A549 treated with GW870086 at 1 μM for 4 hours (cell line): Measurements from ENCODE around the gene GPR65. TPM values are rescaled to one million over a fixed set of nuclear protein-coding genes. Genes with fewer than 3 reads are reported as not detected.

Experiments
- total RNA-seq: library from RNA; stranded (reverse); fragments of 200-300 nt; extraction: Qiagen RNA extraction; gene quantifications from 5 replicates; pipeline ENCODE4 v1.2.3, GENCODE V29; 2022; ENCODE audit warnings: low read depth

The GPR65 gene, protein sequence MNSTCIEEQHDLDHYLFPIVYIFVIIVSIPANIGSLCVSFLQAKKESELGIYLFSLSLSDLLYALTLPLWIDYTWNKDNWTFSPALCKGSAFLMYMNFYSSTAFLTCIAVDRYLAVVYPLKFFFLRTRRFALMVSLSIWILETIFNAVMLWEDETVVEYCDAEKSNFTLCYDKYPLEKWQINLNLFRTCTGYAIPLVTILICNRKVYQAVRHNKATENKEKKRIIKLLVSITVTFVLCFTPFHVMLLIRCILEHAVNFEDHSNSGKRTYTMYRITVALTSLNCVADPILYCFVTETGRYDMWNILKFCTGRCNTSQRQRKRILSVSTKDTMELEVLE
- total RNA-seq, result not detected in 5 replicates

GRCh38 chr14:88005050-88005481 is at the start of gene GPR65:
GPR65 (plus strand) TSS chr14:88005135; CDS start chr14:88010848, 5,713 bp downstream.

GRCh38 chr14:87992718-87993628 is 12.0 kb upstream of the GPR65 start, which contains the start of gene GALC:
GALC (minus strand) TSS chr14:87993182; CDS start chr14:87993164, 18 bp downstream.

Other genes with a start within 250 kb of the GPR65 start
- 10.9 to 14.5 TPM (median 12.1 TPM) in 5 replicates for gene GALC, start 12.0 kb upstream of the GPR65 start, total RNA-seq